Activated CD8-positive, alpha-beta memory T cell treated with anti-CD3 and anti-CD28 coated beads for 4 hours (primary cell): ENCODE data around the gene SLC39A11.

ENCODE experiments used
- DNase-seq, 2 donors: peaks; one replicate each; pipeline ENCODE4 v3.0.0-alpha.2; 2020; ENCODE audit warnings: low read depth in 2 of 2

The SLC39A11 gene

GRCh38 chr17:72691017-72691416 lies 401.5 kb downstream of the SLC39A11 start:
- DNase-seq: no peak

GRCh38 chr17:72687886-72688285 lies 404.6 kb downstream of the SLC39A11 start:
- no peak for DNase-seq

- no peak for DNase-seq
These were observed 408.0 kb downstream of the SLC39A11 start for GRCh38 chr17:72684405-72685020.

GRCh38 chr17:72683506-72684404 lies 408.7 kb downstream of the SLC39A11 start:
- DNase-seq: no peak

- DNase-seq: no peak
These were observed 409.9 kb downstream of the SLC39A11 start for GRCh38 chr17:72682605-72683004.

- DNase-seq: no peak
These were observed 410.6 kb downstream of the SLC39A11 start for GRCh38 chr17:72681844-72682243.

- no peak for DNase-seq
These were observed 414.6 kb downstream of the SLC39A11 start for GRCh38 chr17:72677714-72678390.

GRCh38 chr17:72677108-72677507 lies 415.4 kb downstream of the SLC39A11 start:
- DNase-seq: no peak

GRCh38 chr17:72672729-72673128 lies 419.8 kb downstream of the SLC39A11 start:
- no peak for DNase-seq

- DNase-seq: no peak
These were observed 421.5 kb downstream of the SLC39A11 start for GRCh38 chr17:72671016-72671415.

GRCh38 chr17:72667096-72668063 lies 425.1 kb downstream of the SLC39A11 start:
- DNase-seq: no peak

- no peak for DNase-seq
These were observed 426.3 kb downstream of the SLC39A11 start for GRCh38 chr17:72665852-72666851.

GRCh38 chr17:72662827-72663190 lies 429.7 kb downstream of the SLC39A11 start:
- DNase-seq: no peak

- DNase-seq: no peak
These were observed 430.3 kb downstream of the SLC39A11 start for GRCh38 chr17:72661945-72662826.

- no peak for DNase-seq
These were observed 431.2 kb downstream of the SLC39A11 start for GRCh38 chr17:72661116-72661944.

- no peak for DNase-seq
These were observed 432.0 kb downstream of the SLC39A11 start for GRCh38 chr17:72660274-72661115.

GRCh38 chr17:72659811-72660210 lies 432.7 kb downstream of the SLC39A11 start:
- DNase-seq: no peak
